GM12878 (cell line): Measurements from ENCODE around the gene SYK. TPM values are rescaled to one million over a fixed set of nuclear protein-coding genes. Genes with fewer than 3 reads are reported as not detected.

Source experiments
- ATAC-seq: fragments of 200-7000 bp; cut with Tn5 transposase; 3 replicates; pipeline ENCODE4 v1.9.1; 2020; ENCODE audit warnings: mild to moderate bottlenecking, moderate library complexity
- BruUV-seq: library from RNA; stranded (reverse); fragments of 400-500 nt; replicated peaks from 2 replicates; lab custom pipeline; 2021; lab: Mats Ljungman, UMichigan
- CTCF ChIA-PET: fragments of 300-600 bp; sonication (Branson Sonifier 250); formaldehyde crosslinking; extraction: SDS; loops from one replicate; lab custom pipeline; 2021; ENCODE audit warnings: inconsistent platforms; lab: Yijun Ruan, JAX
- POLR2A ChIA-PET: fragments of 350-600 bp; formaldehyde crosslinking; extraction: SDS; loops from one replicate; lab custom pipeline; 2021; ENCODE audit warnings: inconsistent platforms; lab: Charles Lee
- RAD21 ChIA-PET: fragments of 300-600 bp; sonication (Branson Sonifier 250); formaldehyde crosslinking; loops from one replicate; lab custom pipeline; 2023; ENCODE audit warnings: antibody characterized with exemption; ENCODE audit not compliant: unreplicated experiment; lab: Charles Lee
- SMC1A ChIA-PET: fragments of 300-600 bp; sonication (Branson Sonifier 250); formaldehyde crosslinking; loops from one replicate; lab custom pipeline; 2023; ENCODE audit not compliant: unreplicated experiment, uncharacterized antibody; lab: Charles Lee
- DNase-seq: peaks from one replicate; pipeline ENCODE4 v3.0.0-alpha.2; 2011; ENCODE audit warnings: low read depth, low spot score
- FAIRE-seq: peaks from 3 replicates; lab custom pipeline; 2011; peaks lifted over from hg19 to GRCh38; lab: Jason Lieb, UNC
- H2AFZ ChIP-seq: 2 replicates; pipeline ENCODE4 v1.6.0; 2011; ENCODE audit warnings: low read depth, low read length, control low read depth; ENCODE audit not compliant: control insufficient read depth
- H3K27ac ChIP-seq: 2 replicates; pipeline ENCODE4 v1.5.1; 2011; ENCODE audit warnings: control low read depth; ENCODE audit not compliant: control insufficient read depth, insufficient read depth
- H3K27me3 ChIP-seq, 2 experiments: replicated peaks in 1 of 2; 2 replicates each; pipeline versions ENCODE4 v1.6.0 to v1.6.1; 2011; ENCODE audit warnings: low read length in 1 of 2; ENCODE audit not compliant: control insufficient read depth in 2 of 2, insufficient read depth in 2 of 2
- H3K36me3 ChIP-seq, 2 experiments: 2 replicates each; pipeline ENCODE4 v1.5.1; 2011; ENCODE audit warnings: low read length in 1 of 2; ENCODE audit not compliant: control insufficient read depth in 2 of 2, insufficient read depth in 2 of 2
- H3K4me1 ChIP-seq: 2 replicates; pipeline ENCODE4 v1.6.1; 2011; ENCODE audit warnings: mild to moderate bottlenecking, low read length, moderate library complexity, mixed read lengths; ENCODE audit not compliant: control insufficient read depth, insufficient read depth
- H3K4me2 ChIP-seq: 2 replicates; pipeline ENCODE4 v1.6.0; 2011; ENCODE audit warnings: control low read depth; ENCODE audit not compliant: control insufficient read depth, insufficient read depth
- H3K4me3 ChIP-seq: fragments of 200-600 bp; sonication (generic); 2 replicates; pipeline ENCODE4 v1.5.1; 2016
- H3K79me2 ChIP-seq: 2 replicates; pipeline ENCODE4 v1.6.0; 2011; ENCODE audit warnings: low read length; ENCODE audit not compliant: control insufficient read depth, insufficient read depth
- H3K9ac ChIP-seq: 2 replicates; pipeline ENCODE4 v1.8.0; 2011; ENCODE audit warnings: low read length, control low read depth, mixed read lengths; ENCODE audit not compliant: control insufficient read depth, insufficient read depth
- H3K9me3 ChIP-seq: replicated peaks from 3 replicates; pipeline ENCODE4 v1.5.1; 2011; ENCODE audit warnings: mild to moderate bottlenecking, low read length; ENCODE audit not compliant: control insufficient read depth, insufficient read depth
- H4K20me1 ChIP-seq: 2 replicates; pipeline ENCODE4 v1.6.0; 2011; ENCODE audit not compliant: control insufficient read depth, insufficient read depth
- CHD1 ChIP-seq: IDR thresholded peaks from 2 replicates; pipeline ENCODE4 v1.6.1; 2012; ENCODE audit warnings: low read depth, low read length, improper control_type of control experiment
- EED ChIP-seq: sonication (generic); IDR thresholded peaks from 2 replicates; pipeline ENCODE4 v1.6.1; 2016; ENCODE audit warnings: antibody characterized with exemption, low read depth
- IKZF1 ChIP-seq: fragments of 450-650 bp; conservative IDR thresholded peaks from 2 replicates; pipeline ENCODE4 v1.6.1; 2017; ENCODE audit warnings: antibody characterized with exemption, mild to moderate bottlenecking
- IKZF2 ChIP-seq, 2 experiments: fragments of 450-650 bp; IDR thresholded peaks; 2 replicates each; pipeline ENCODE4 v1.6.1; 2017; ENCODE audit warnings: mild to moderate bottlenecking in 2 of 2, moderate library complexity in 2 of 2
- MAX ChIP-seq: IDR thresholded peaks from 2 replicates; pipeline ENCODE4 v1.6.1; 2012; ENCODE audit warnings: low read depth, low read length, improper control_type of control experiment
- MEF2B ChIP-seq: fragments of 450-650 bp; IDR thresholded peaks from 2 replicates; pipeline ENCODE4 v1.6.1; 2018; ENCODE audit warnings: mild to moderate bottlenecking, moderate library complexity; ENCODE audit not compliant: partially characterized antibody, poor library complexity, severe bottlenecking
- MLLT1 ChIP-seq: fragments of 450-650 bp; IDR thresholded peaks from 2 replicates; pipeline ENCODE4 v1.6.1; 2016; ENCODE audit warnings: mild to moderate bottlenecking
- MYC ChIP-seq: IDR thresholded peaks from 2 replicates; pipeline ENCODE4 v1.6.1; 2011; ENCODE audit warnings: mild to moderate bottlenecking, low read length, moderate library complexity, inconsistent platforms; ENCODE audit not compliant: insufficient read depth, insufficient replicate concordance, insufficient read length, severe bottlenecking
- PML ChIP-seq: IDR thresholded peaks from 2 replicates; pipeline ENCODE4 v1.6.1; 2012; ENCODE audit warnings: low read length, inconsistent platforms
- RELB ChIP-seq: fragments of 450-650 bp; IDR thresholded peaks from 2 replicates; pipeline ENCODE4 v1.6.1; 2017; ENCODE audit warnings: low read depth, mild to moderate bottlenecking, moderate library complexity
- RUNX3 ChIP-seq: IDR thresholded peaks from 2 replicates; pipeline ENCODE4 v1.6.1; 2012; ENCODE audit warnings: low read length, inconsistent platforms
- ZNF217 ChIP-seq: fragments of 450-650 bp; IDR thresholded peaks from 2 replicates; pipeline ENCODE4 v1.6.1; 2017; ENCODE audit warnings: antibody characterized with exemption, mild to moderate bottlenecking
- WGBS: methylation state at CpG from one replicate; pipeline ENCODE4 v1.1.6; 2016; ENCODE audit warnings: low lambda C conversion rate; ENCODE audit not compliant: insufficient replicate concordance, insufficient coverage; ENCODE audit errors: missing lambda C conversion rate; 5-methylcytosine and 5-hydroxymethylcytosine counted together
- in situ Hi-C: fragments of 300-500 bp; cut with MboI; formaldehyde crosslinking; loops from 9 replicates; pipeline ENCODE4 v1.14.3; 2018; ENCODE audit warnings: mixed read lengths
- intact Hi-C: fragments of 100-400 bp; cut with micrococcal nuclease; formaldehyde crosslinking; loops from one replicate; pipeline ENCODE4 v1.14.2; 2022; ENCODE audit not compliant: unreplicated experiment
- polyA plus RNA-seq, 11 experiments: library from polyadenylated mRNA; depleted of rRNA in 4 of 11; unstranded in 6 of 11; stranded (reverse) in 5 of 11; fragments of >200 nt; fragmentation: Nextera tagmentation in 4 of 11; fragmentation: Illumina TruSeq in 1 of 11; extraction: Ambion mirVana in 4 of 11; extraction: Trizol in 1 of 11; gene quantifications; 1 replicate in 1 of 11; 2 replicates in 10 of 11; pipeline versions ENCODE4 v1.2.1 to v1.2.3, GENCODE V29; 2011 to 2016; ENCODE audit warnings: inconsistent platforms in 2 of 11, missing spikeins in 2 of 11, low read depth in 1 of 11
- total RNA-seq, 4 experiments: library from RNA; depleted of rRNA in 3 of 4; stranded (reverse); fragments of >200 nt in 3 of 4; fragmentation: Illumina TruSeq in 1 of 4; extraction: Trizol in 1 of 4; gene quantifications; 2 replicates each; pipeline versions ENCODE4 v1.2.1 to v1.2.3, GENCODE V29; 2013 to 2021

Gene SYK
- total and polyA plus RNA-seq, 10 of the 15 experiments (the other 5 are each of a cell fraction or from before 2014, with no cell fraction given) = 6.5 to 135 (median 68.8) TPM

GRCh38 chr9:90801973-90802322 lies 329 bp downstream of the SYK start:
- H3K4me1 ChIP-seq = peaks cover 27% of the 10 kb centered on the region
- H4K20me1 ChIP-seq = no peaks in the 10 kb centered on the region
- RAD21 ChIA-PET = no interaction called here
- CTCF ChIA-PET = interaction anchor here (0.7 kb wide), 1 partner anchor 25 kb away, joined by 3 read pairs; no protein-coding TSS in a partner anchor
- H3K9ac ChIP-seq = peak overlapping the region; percentile 87
- ATAC-seq = peak; percentile 17
- peak overlapping the region; percentile 89 for H2AFZ ChIP-seq
- H3K4me2 ChIP-seq = peak overlapping the region; percentile 94
- no peaks in the 10 kb centered on the region for H3K27me3 ChIP-seq
- intact Hi-C loops (loop anchor here (2.0 to 5.0 kb wide), 3 partner anchors 27 to 1485 kb away; partner anchors contain the start of gene SECISBP2), in situ Hi-C loops (no loop called here)
- DNase-seq = no peak
- no peaks in the 10 kb centered on the region for H3K9me3 ChIP-seq
- BruUV-seq = no TSS peak
- peak overlapping the region; percentile 83 for H3K27ac ChIP-seq
- SMC1A ChIA-PET = interaction anchor here (1.3 kb wide), 1 partner anchor 12 kb away, joined by 4 read pairs; no protein-coding TSS in a partner anchor
- H3K36me3 ChIP-seq = no peaks in the 10 kb centered on the region
- TF ChIP-seq IKZF1 (0 out of 2 replicates have a peak, but pooled peaks have one; percentile 62), IKZF2 (IDR thresholded peaks at IDR 0.05) (peak in 1 of 2 experiments; percentile 30; a peak in 2 of 4 replicates), MEF2B (peak; percentile 44), ZNF217 (0 out of 2 replicates have a peak, but pooled peaks have one; percentile 10), CHD1 (no peak), RELB (0 out of 2 replicates have a peak, but pooled peaks have one; percentile 37), MLLT1 (no peak), MAX (no peak), PML (no peak), MYC (no peak), EED (peak; percentile 74), RUNX3 (peak; percentile 24; the same call in 1 of the 2 replicates)
- WGBS = 3% methylated on average over 29 of the region's 29 CpGs
- FAIRE-seq = no peak
- POLR2A ChIA-PET = interaction anchor here (0.6 kb wide), 1 partner anchor 1312 kb away, joined by 3 read pairs; no protein-coding TSS in a partner anchor
- peak overlapping the region; percentile 81 for H3K4me3 ChIP-seq
- H3K79me2 ChIP-seq = peaks cover 55% of the 10 kb centered on the region
